ENCODE measurements around the gene LIN7C. TPM values are rescaled to one million over a fixed set of nuclear protein-coding genes. Genes with fewer than 3 reads are reported as not detected.
"Not testable (repeated sequence)": the region's sequence is repeated elsewhere in the genome, so short reads cannot be mapped to it uniquely, and the experiment has no call there.

Gene LIN7C
- total RNA-seq, 3 donors from 2014 or later (not counting 1 experiment from before 2014, with no cell fraction given) = 16.4 to 25.3 (median 22.5) TPM

GRCh38 chr11:27453701-27454100 is 52.9 kb downstream of the LIN7C start:
- no peaks in the 10 kb centered on the region for H3K9me3 Mint-ChIP-seq
- H3K4me1 Mint-ChIP-seq = no peaks in the 10 kb centered on the region
- Histone ChIP-seq H3K27me3 (ENCODE audit: control insufficient read depth, insufficient read depth, low read length) (no peaks in the 10 kb centered on the region), H3K9me3 (ENCODE audit: control insufficient read depth, insufficient read depth, low read length) (no peaks in the 10 kb centered on the region), H3K36me3 (ENCODE audit: control insufficient read depth, insufficient read depth, low read length) (no peaks in the 10 kb centered on the region), H3K27ac (ENCODE audit: low read length) (no peak overlapping the region), H3K4me1 (ENCODE audit: control insufficient read depth, insufficient read depth, low read length) (no peaks in the 10 kb centered on the region), H3K4me3 (ENCODE audit: low read length) (no peak overlapping the region)
- H3K27me3 Mint-ChIP-seq (ENCODE audit: low read depth in 2 of 2) = peaks cover 5 to 12% of the 10 kb centered on the region in 2 donors
- no peaks in the 10 kb centered on the region for H3K36me3 Mint-ChIP-seq
- intact Hi-C loops (cut with micrococcal nuclease) = no loop called here
- TF ChIP-seq CTCF (IDR thresholded peaks at IDR 0.05) = no peak
- ATAC-seq (no peak), DNase-seq (no peak)
- 76% methylated on average over 1 of the region's 1 CpG for WGBS (ENCODE audit: insufficient coverage)
- H3K27ac Mint-ChIP-seq = no peak overlapping the region
- no peak overlapping the region for H3K4me3 Mint-ChIP-seq

DNA sequence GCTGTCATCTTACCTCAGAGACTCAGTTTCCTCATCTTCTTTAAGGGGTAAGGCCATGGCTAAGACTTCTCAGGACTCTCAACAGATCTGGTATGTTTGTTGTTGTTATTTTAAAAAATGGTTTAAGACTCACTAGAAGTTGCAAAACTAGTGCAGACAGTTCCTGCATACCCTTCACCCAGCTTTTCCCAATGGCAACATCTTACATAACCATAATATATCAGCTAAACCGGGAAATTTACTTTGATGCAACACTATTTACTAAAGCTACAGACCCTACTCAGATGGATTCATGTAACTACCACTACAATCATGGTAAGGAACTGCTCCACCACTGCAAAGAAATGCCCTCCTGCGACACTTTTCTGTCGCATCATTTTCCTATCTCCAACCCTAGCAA is 54.4 kb downstream of the LIN7C start:
- Mint-ChIP-seq H3K36me3 (no peaks in the 10 kb centered on the region), H3K27ac (no peak overlapping the region), H3K9me3 (no peaks in the 10 kb centered on the region), H3K27me3 (ENCODE audit: low read depth in 2 of 2) (peaks cover 5 to 12% of the 10 kb centered on the region in 2 donors), H3K4me1 (no peaks in the 10 kb centered on the region), H3K4me3 (no peak overlapping the region)
- ATAC-seq (no peak), DNase-seq (no peak)
- no peak for TF ChIP-seq CTCF (IDR thresholded peaks at IDR 0.05)
- Histone ChIP-seq H3K27me3 (ENCODE audit: control insufficient read depth, insufficient read depth, low read length) (no peaks in the 10 kb centered on the region), H3K36me3 (ENCODE audit: control insufficient read depth, insufficient read depth, low read length) (no peaks in the 10 kb centered on the region), H3K9me3 (ENCODE audit: control insufficient read depth, insufficient read depth, low read length) (no peaks in the 10 kb centered on the region), H3K4me3 (ENCODE audit: low read length) (no peak overlapping the region), H3K4me1 (ENCODE audit: control insufficient read depth, insufficient read depth, low read length) (no peaks in the 10 kb centered on the region), H3K27ac (ENCODE audit: low read length) (no peak overlapping the region)
- intact Hi-C loops (cut with micrococcal nuclease) = no loop called here
- WGBS (ENCODE audit: insufficient coverage) = 94% methylated on average over 3 of the region's 3 CpGs

DNA sequence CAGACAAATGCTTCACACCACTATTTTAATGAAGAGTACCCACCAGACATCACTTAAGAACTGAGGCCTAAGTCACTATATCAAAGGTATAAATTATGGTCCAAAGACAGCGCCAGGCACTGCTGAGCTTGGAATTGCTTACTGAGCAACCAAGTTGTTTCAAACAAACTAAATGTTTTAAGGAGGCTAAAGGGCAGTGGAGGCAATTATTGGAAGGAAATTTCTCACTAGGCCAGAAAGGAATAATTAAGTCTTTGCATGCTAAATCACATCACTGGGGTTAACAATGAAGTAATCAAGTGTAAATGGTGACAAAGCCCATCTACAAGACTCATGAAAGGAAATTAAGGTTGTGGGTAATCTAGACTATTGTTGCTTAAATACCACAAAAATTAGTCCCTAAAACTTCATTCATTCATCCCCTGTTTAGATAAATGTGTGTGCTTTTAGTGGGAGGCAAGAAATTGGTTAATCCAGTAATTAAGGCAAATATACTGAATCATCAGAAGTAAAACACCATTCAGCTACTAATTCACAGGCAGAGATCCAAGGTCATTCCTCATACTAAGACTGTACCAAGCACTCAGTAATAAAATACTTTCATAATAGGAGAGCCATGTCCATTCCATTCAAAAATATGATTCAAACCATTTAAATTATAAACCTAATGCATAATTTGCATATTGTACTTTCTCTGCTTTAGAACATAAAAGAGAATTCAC is 55.2 kb downstream of the LIN7C start:
- Histone ChIP-seq H3K4me1 (ENCODE audit: control insufficient read depth, insufficient read depth, low read length) (no peaks in the 10 kb centered on the region), H3K4me3 (ENCODE audit: low read length) (no peak overlapping the region), H3K9me3 (ENCODE audit: control insufficient read depth, insufficient read depth, low read length) (no peaks in the 10 kb centered on the region), H3K27me3 (ENCODE audit: control insufficient read depth, insufficient read depth, low read length) (no peaks in the 10 kb centered on the region), H3K27ac (ENCODE audit: low read length) (no peak overlapping the region), H3K36me3 (ENCODE audit: control insufficient read depth, insufficient read depth, low read length) (no peaks in the 10 kb centered on the region)
- Mint-ChIP-seq H3K9me3 (no peaks in the 10 kb centered on the region), H3K4me3 (no peak overlapping the region), H3K27ac (no peak overlapping the region), H3K36me3 (no peaks in the 10 kb centered on the region), H3K27me3 (ENCODE audit: low read depth in 2 of 2) (peaks cover 5 to 12% of the 10 kb centered on the region in 2 donors), H3K4me1 (no peaks in the 10 kb centered on the region)
- DNase-seq = no peak
- intact Hi-C loops (cut with micrococcal nuclease) = no loop called here
- ATAC-seq = no peak
- no peak for TF ChIP-seq CTCF (IDR thresholded peaks at IDR 0.05)
- WGBS (ENCODE audit: insufficient coverage) = 94% methylated on average over 1 of the region's 1 CpG

DNA sequence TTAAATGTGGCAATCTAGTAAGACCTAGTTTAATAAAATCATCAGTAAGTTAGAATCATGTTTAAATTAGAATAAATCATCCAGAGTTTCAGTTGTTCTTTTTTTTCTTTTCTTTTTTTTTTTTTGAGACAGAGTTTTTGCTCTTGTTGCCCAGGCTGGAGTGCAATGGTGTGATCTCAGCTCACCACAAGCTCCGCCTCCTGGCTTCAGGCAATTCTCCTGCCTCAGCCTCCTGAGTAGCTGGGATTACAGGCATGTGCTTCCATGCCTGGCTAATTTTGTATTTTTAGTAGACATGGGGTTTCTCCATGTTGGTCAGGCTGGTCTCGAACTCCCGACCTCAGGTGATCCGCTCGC is 58.4 kb downstream of the LIN7C start:
- H3K27ac ChIP-seq (ENCODE audit: low read length); DNase-seq; H3K36me3 ChIP-seq (ENCODE audit: control insufficient read depth, insufficient read depth, low read length); H3K36me3 Mint-ChIP-seq; H3K27ac Mint-ChIP-seq; H3K4me1 Mint-ChIP-seq; H3K27me3 ChIP-seq (ENCODE audit: control insufficient read depth, insufficient read depth, low read length); H3K9me3 Mint-ChIP-seq; ATAC-seq; intact Hi-C loops (cut with micrococcal nuclease); H3K9me3 ChIP-seq (ENCODE audit: control insufficient read depth, insufficient read depth, low read length); H3K4me1 ChIP-seq (ENCODE audit: control insufficient read depth, insufficient read depth, low read length); H3K4me3 Mint-ChIP-seq; H3K4me3 ChIP-seq (ENCODE audit: low read length): not testable (repeated sequence)
- WGBS (ENCODE audit: insufficient coverage) = 100% methylated on average over 5 of the region's 5 CpGs
- H3K27me3 Mint-ChIP-seq (ENCODE audit: low read depth in 2 of 2) = peaks cover 0 to 17% of the 10 kb centered on the region in 2 donors
